Stimulated activated CD8-positive, alpha-beta memory T cell treated with anti-CD3 and anti-CD28 coated beads, Interleukin-7, amount 100 ng/mL, for 4 hours (primary cell): ENCODE measurements around the gene ZNF93.
"Not testable (repeated sequence)": the region's sequence is repeated elsewhere in the genome, so short reads cannot be mapped to it uniquely, and the experiment has no call there.

ENCODE experiments used
- DNase-seq, 2 donors: peaks; one replicate each; pipeline ENCODE4 v3.0.0-alpha.2; 2020; ENCODE audit warnings: low read depth in 2 of 2

Gene ZNF93

GRCh38 chr19:19900729-19901444, at the start of gene ZNF93:
ZNF93 (plus strand) TSS chr19:19900946; CDS start chr19:19901089, 143 bp downstream.
- peak; percentile 78 to 90 for DNase-seq

- DNase-seq: not testable (repeated sequence)
Measured at GRCh38 chr19:19851740-19852139, 49.0 kb upstream of the ZNF93 start.

- DNase-seq: no peak
Measured at GRCh38 chr19:19858751-19859150, 42.0 kb upstream of the ZNF93 start.

GRCh38 chr19:19860756-19861390, 39.9 kb upstream of the ZNF93 start:
- DNase-seq: peak; percentile 13 to 33

- DNase-seq: peak; percentile 90 to 93
Measured at GRCh38 chr19:19865750-19866610, 34.8 kb upstream of the ZNF93 start, which contains the start of gene ZNF253. ZNF253 (plus strand) TSS chr19:19865882; CDS start chr19:19865997, 115 bp downstream.

- DNase-seq: peak; percentile 4 to 8
Measured at GRCh38 chr19:19866611-19867248, 34.0 kb upstream of the ZNF93 start.

GRCh38 chr19:19870086-19870485, 30.7 kb upstream of the ZNF93 start:
- DNase-seq: not testable (repeated sequence)

GRCh38 chr19:19871932-19872331, 28.8 kb upstream of the ZNF93 start:
- no peak for DNase-seq

- DNase-seq: no peak
Measured at GRCh38 chr19:19873381-19873780, 27.4 kb upstream of the ZNF93 start.

- DNase-seq: no peak
Measured at GRCh38 chr19:19877724-19878123, 23.0 kb upstream of the ZNF93 start.

- DNase-seq: no peak
Measured at GRCh38 chr19:19884583-19884982, 16.2 kb upstream of the ZNF93 start.

GRCh38 chr19:19892055-19892941, 8.4 kb upstream of the ZNF93 start:
- not testable (repeated sequence) for DNase-seq

GRCh38 chr19:19900139-19900728, 512 bp upstream of the ZNF93 start:
- no peak for DNase-seq

- DNase-seq: not testable (repeated sequence)
Measured at GRCh38 chr19:19907551-19907950, 6.8 kb downstream of the ZNF93 start.

GRCh38 chr19:19909654-19910053, 8.9 kb downstream of the ZNF93 start:
- DNase-seq: no peak

GRCh38 chr19:19911150-19911549, 10.4 kb downstream of the ZNF93 start:
- DNase-seq: no peak

- no peak for DNase-seq
Measured at GRCh38 chr19:19914596-19914995, 13.8 kb downstream of the ZNF93 start.

- not testable (repeated sequence) for DNase-seq
Measured at GRCh38 chr19:19930417-19930816, 29.7 kb downstream of the ZNF93 start.

- not testable (repeated sequence) for DNase-seq
Measured at GRCh38 chr19:19933432-19934314, 32.9 kb downstream of the ZNF93 start.
